Heart left ventricle (tissue), 13 donors: ENCODE measurements around the gene TNK2.

Experiments
- CTCF ChIP-seq, 12 donors: fragments of 200-600 bp; sonication (generic) in 4 of 12; IDR thresholded peaks; one replicate each; pipeline versions ENCODE4 v1.5.0 to v1.8.0; 2018 to 2022; ENCODE audit warnings: antibody characterized with exemption in 12 of 12, mild to moderate bottlenecking in 5 of 12
- POLR2A ChIP-seq, 2 donors: fragments of 450-650 bp; IDR thresholded peaks; one replicate each; pipeline ENCODE4 v1.6.1; 2017; ENCODE audit warnings: antibody characterized with exemption in 2 of 2, mild to moderate bottlenecking in 2 of 2, moderate library complexity in 2 of 2
- donor health status: ischemic (EF 13 %, LVEDD 7.1; RV severe dilation, severe dysfunction).
- donor health status: DM: no; HTN: yes; CAD: no.
- donor health status: DM: no; HTN: no; CAD: no.
- donor health status: ischemic (EF 25% LVEDD 6.9; RV normal size, moderate dysfunction).
- donor health status: ischemic (EF 25% LVEDD 5.7; RV mildly dilated, moderate dysfunction).
- donor health status: ischemic (EF 35%, LVEDD 5.7; RV mildly dilated, moderate dysfunction).
- donor health status: nonischemic (EF 11% LVEDD 7.7; RV severe dilation, severe dysfunction).
- donor health status: DM: yes; HTN: yes; CAD: no.
- donor health status: PGD.
- donor health status: ischemic (EF 29% LVEDD 5.4; RV normal size, mild dysfunction).
- donor health status: nonischemic (EF 23%, LVEDD 6.1; RV moderate dilation, normal function).

DNA sequence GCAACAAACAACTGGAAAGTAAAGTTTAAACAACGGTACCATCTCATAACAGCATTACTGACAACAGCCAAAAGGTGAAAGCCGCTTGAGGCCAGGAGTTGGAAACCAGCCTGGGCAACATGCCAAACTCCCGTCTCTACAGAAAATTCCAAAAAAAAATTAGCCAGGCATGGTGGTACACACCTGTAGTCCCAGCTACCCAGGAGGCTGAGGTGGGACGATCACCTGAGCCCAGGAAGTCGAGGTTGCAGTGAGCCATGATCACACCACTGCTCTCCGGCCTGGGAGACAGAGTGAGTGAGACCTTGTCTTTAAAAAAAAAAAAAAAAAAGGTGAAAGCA lies 4.4 kb downstream of the TNK2 start:
- no peak for TF ChIP-seq POLR2A (IDR thresholded peaks at IDR 0.05)
- TF ChIP-seq CTCF (IDR thresholded peaks at IDR 0.05): no peak
